Right renal pelvis (tissue), 4 donors: ENCODE measurements around the gene RNF130. TPM values are rescaled to one million over a fixed set of nuclear protein-coding genes. Genes with fewer than 3 reads are reported as not detected.

Experiments used
- DNase-seq, 4 donors: peaks; one replicate each; pipeline ENCODE4 v3.0.0-alpha.2; 2013; ENCODE audit warnings: low read depth in 4 of 4, low spot score in 3 of 4, missing footprints in 1 of 4
- polyA plus RNA-seq, 4 donors: library from polyadenylated mRNA; unstranded; fragments of 120-200 nt; gene quantifications; one replicate each; pipeline ENCODE4 v1.2.1, GENCODE V29; 2013; ENCODE audit not compliant: insufficient read length in 4 of 4

Gene RNF130
- polyA plus RNA-seq, 4 donors, result 66.1 to 81.4 (median 80.3) TPM

- DNase-seq, result no peak
These were observed 17.0 kb upstream of the RNF130 start for GRCh38 chr5:180088561-180088960.

GRCh38 chr5:180086816-180087399 lies 15.3 kb upstream of the RNF130 start:
- no peak for DNase-seq

GRCh38 chr5:180085837-180086236 lies 14.3 kb upstream of the RNF130 start:
- DNase-seq, result no peak

GRCh38 chr5:180084638-180085561 lies 13.3 kb upstream of the RNF130 start:
- no peak for DNase-seq

- DNase-seq, result no peak
These were observed 12.0 kb upstream of the RNF130 start for GRCh38 chr5:180083529-180084060.

- no peak for DNase-seq
These were observed 11.3 kb upstream of the RNF130 start for GRCh38 chr5:180082633-180083420.

- no peak for DNase-seq
These were observed 9.9 kb upstream of the RNF130 start for GRCh38 chr5:180081481-180081880.

- no peak for DNase-seq
These were observed 9.1 kb upstream of the RNF130 start for GRCh38 chr5:180080486-180081280.

- no peak for DNase-seq
These were observed 8.3 kb upstream of the RNF130 start for GRCh38 chr5:180079702-180080466.

GRCh38 chr5:180078348-180078747 lies 6.8 kb upstream of the RNF130 start:
- no peak for DNase-seq

GRCh38 chr5:180077594-180078284 lies 6.2 kb upstream of the RNF130 start:
- no peak for DNase-seq

GRCh38 chr5:180075703-180076102 lies 4.1 kb upstream of the RNF130 start:
- DNase-seq, result no peak

- no peak for DNase-seq
These were observed 2.9 kb upstream of the RNF130 start for GRCh38 chr5:180074462-180074861.

GRCh38 chr5:180072556-180072955 lies 997 bp upstream of the RNF130 start:
- no peak for DNase-seq

- DNase-seq, result no peak
These were observed 643 bp upstream of the RNF130 start for GRCh38 chr5:180072256-180072548.

GRCh38 chr5:180070756-180071530 lies 616 bp downstream of the RNF130 start:
- DNase-seq, result peak in 1 of 4 donors; percentile 51

- no peak for DNase-seq
These were observed 1.8 kb downstream of the RNF130 start for GRCh38 chr5:180069589-180070247.
